ENCODE measurements around the gene MAP3K14.

Gene MAP3K14

DNA sequence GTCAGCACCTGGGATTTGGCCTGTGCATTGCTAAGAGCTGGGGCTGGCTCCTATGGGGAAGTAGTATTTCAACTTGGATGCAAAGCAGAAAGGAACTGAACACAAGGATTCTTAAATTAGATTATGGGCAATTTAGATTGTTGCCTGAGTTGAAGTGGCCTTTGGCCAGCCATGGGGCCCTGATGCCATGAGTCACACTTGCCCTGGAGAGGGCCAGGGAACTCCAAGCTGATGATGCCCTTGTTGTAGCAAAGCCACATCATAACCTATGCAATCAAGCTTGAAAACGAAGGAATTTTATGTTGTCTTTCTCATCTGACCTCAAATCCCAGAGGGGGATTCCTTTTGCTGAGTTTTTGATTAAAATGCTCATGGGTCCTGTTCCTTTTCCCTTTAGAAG, 51.0 kb downstream of the MAP3K14 start:
- Histone ChIP-seq H2BK15ac (replicated peaks; ENCODE audit: low read depth) (no peak overlapping the region), H3K56ac (ENCODE audit: low read length) (no peak overlapping the region), H3K9ac (ENCODE audit: low read length) (no peak overlapping the region), H3K4me1 (ENCODE audit: control insufficient read depth, low read depth, low read length) (no peaks in the 10 kb centered on the region), H4K8ac (ENCODE audit: low read depth, low read length) (no peak overlapping the region), H3K4me3 (ENCODE audit: low read length) (no peak overlapping the region), H3K4ac (ENCODE audit: low read depth, low read length) (no peak overlapping the region), H3K36me3 (ENCODE audit: control insufficient read depth, insufficient read depth, low read length) (peaks cover 10% of the 10 kb centered on the region), H2AK5ac (ENCODE audit: low read length) (no peak overlapping the region), H3K79me1 (ENCODE audit: low read length) (no peaks in the 10 kb centered on the region), H3K23ac (ENCODE audit: low read length) (no peak overlapping the region), H3K79me2 (ENCODE audit: control insufficient read depth, insufficient read depth, low read length) (no peaks in the 10 kb centered on the region), H3K27ac (ENCODE audit: low read depth, low read length) (no peak overlapping the region), H4K5ac (ENCODE audit: low read length) (no peak overlapping the region), H2BK120ac (ENCODE audit: low read depth, low read length) (no peak overlapping the region), H3K4me2 (ENCODE audit: low read length) (no peak overlapping the region), H2BK5ac (ENCODE audit: low read length) (no peak overlapping the region), H3K27me3 (ENCODE audit: insufficient read depth, low read length, poor library complexity) (no peaks in the 10 kb centered on the region), H3K18ac (ENCODE audit: low read length) (no peak overlapping the region)
- no peak for DNase-seq
- WGBS (ENCODE audit: extremely low coverage, insufficient coverage, low lambda C conversion rate): no CpG with 5 or more reads among the region's 1 CpG

DNA sequence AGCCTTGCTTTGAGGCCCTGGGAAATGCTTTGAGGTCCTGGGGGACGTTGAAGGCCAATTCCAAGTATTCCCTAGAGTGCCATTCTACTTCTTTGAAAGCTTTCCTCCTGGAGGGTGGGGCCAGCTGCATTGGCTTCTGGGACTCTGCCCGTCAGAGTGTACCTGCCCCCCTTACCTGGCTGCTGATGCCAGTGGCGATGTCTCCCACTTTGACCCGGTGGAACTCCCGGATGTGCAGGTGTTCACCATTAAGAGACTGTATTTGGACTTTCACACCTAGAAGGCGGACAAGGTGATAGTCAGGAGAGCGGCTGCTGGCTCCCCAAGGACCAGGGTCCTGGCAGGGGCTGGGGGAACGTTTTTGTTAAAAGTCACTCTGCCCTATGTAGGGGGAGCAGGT, 51.8 kb downstream of the MAP3K14 start:
- Histone ChIP-seq H3K4me2 (ENCODE audit: low read length) (no peak overlapping the region), H3K9ac (ENCODE audit: low read length) (no peak overlapping the region), H3K4me3 (ENCODE audit: low read length) (no peak overlapping the region), H3K4me1 (ENCODE audit: control insufficient read depth, low read depth, low read length) (no peaks in the 10 kb centered on the region), H2AK5ac (ENCODE audit: low read length) (no peak overlapping the region), H3K79me1 (ENCODE audit: low read length) (no peaks in the 10 kb centered on the region), H2BK15ac (replicated peaks; ENCODE audit: low read depth) (no peak overlapping the region), H2BK5ac (ENCODE audit: low read length) (no peak overlapping the region), H3K79me2 (ENCODE audit: control insufficient read depth, insufficient read depth, low read length) (no peaks in the 10 kb centered on the region), H3K27ac (ENCODE audit: low read depth, low read length) (no peak overlapping the region), H2BK120ac (ENCODE audit: low read depth, low read length) (no peak overlapping the region), H3K4ac (ENCODE audit: low read depth, low read length) (no peak overlapping the region), H3K36me3 (ENCODE audit: control insufficient read depth, insufficient read depth, low read length) (peaks cover 10% of the 10 kb centered on the region), H3K23ac (ENCODE audit: low read length) (no peak overlapping the region), H4K8ac (ENCODE audit: low read depth, low read length) (no peak overlapping the region), H4K5ac (ENCODE audit: low read length) (no peak overlapping the region), H3K18ac (ENCODE audit: low read length) (no peak overlapping the region), H3K56ac (ENCODE audit: low read length) (no peak overlapping the region), H3K27me3 (ENCODE audit: insufficient read depth, low read length, poor library complexity) (no peaks in the 10 kb centered on the region)
- no peak for DNase-seq
- WGBS (ENCODE audit: extremely low coverage, insufficient coverage, low lambda C conversion rate): no CpG with 5 or more reads among the region's 8 CpGs

DNA sequence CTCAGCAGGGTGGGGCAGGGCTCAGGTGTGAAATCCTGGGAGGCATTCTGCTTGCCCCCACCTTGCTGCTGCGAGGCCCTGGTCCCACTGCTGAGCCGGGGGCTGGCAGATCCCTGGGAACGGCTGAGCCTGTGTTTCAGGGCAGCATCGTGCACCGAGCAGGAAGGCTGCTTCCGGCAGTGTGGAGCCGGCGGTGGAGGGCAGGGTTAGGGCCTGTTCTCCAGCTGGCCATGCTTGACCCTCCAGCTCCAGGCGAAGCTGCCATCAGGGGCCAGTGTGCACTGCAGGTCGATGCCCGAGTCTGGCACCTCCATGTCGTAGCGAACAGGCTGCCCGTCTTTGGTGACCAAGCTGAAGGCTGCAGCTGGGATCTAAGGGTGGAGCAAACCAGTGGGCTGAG, 52.4 kb downstream of the MAP3K14 start:
- no CpG with 5 or more reads among the region's 14 CpGs for WGBS (ENCODE audit: extremely low coverage, insufficient coverage, low lambda C conversion rate)
- no peak overlapping the region for H3K4ac ChIP-seq (ENCODE audit: low read depth, low read length)
- no peak overlapping the region for H2BK120ac ChIP-seq (ENCODE audit: low read depth, low read length)
- H2BK5ac ChIP-seq (ENCODE audit: low read length): no peak overlapping the region
- no peak overlapping the region for H2AK5ac ChIP-seq (ENCODE audit: low read length)
- H3K79me1 ChIP-seq (ENCODE audit: low read length): no peaks in the 10 kb centered on the region
- H3K79me2 ChIP-seq (ENCODE audit: control insufficient read depth, insufficient read depth, low read length): no peaks in the 10 kb centered on the region
- H3K4me2 ChIP-seq (ENCODE audit: low read length): no peak overlapping the region
- H4K8ac ChIP-seq (ENCODE audit: low read depth, low read length): no peak overlapping the region
- no peak overlapping the region for H2BK15ac ChIP-seq (replicated peaks; ENCODE audit: low read depth)
- H3K27ac ChIP-seq (ENCODE audit: low read depth, low read length): no peak overlapping the region
- DNase-seq: no peak
- H3K9ac ChIP-seq (ENCODE audit: low read length): no peak overlapping the region
- H3K36me3 ChIP-seq (ENCODE audit: control insufficient read depth, insufficient read depth, low read length): peaks cover 7% of the 10 kb centered on the region
- H3K18ac ChIP-seq (ENCODE audit: low read length): no peak overlapping the region
- no peaks in the 10 kb centered on the region for H3K27me3 ChIP-seq (ENCODE audit: insufficient read depth, low read length, poor library complexity)
- H4K5ac ChIP-seq (ENCODE audit: low read length): no peak overlapping the region
- no peak overlapping the region for H3K4me3 ChIP-seq (ENCODE audit: low read length)
- H3K56ac ChIP-seq (ENCODE audit: low read length): no peak overlapping the region
- no peaks in the 10 kb centered on the region for H3K4me1 ChIP-seq (ENCODE audit: control insufficient read depth, low read depth, low read length)
- no peak overlapping the region for H3K23ac ChIP-seq (ENCODE audit: low read length)

DNA sequence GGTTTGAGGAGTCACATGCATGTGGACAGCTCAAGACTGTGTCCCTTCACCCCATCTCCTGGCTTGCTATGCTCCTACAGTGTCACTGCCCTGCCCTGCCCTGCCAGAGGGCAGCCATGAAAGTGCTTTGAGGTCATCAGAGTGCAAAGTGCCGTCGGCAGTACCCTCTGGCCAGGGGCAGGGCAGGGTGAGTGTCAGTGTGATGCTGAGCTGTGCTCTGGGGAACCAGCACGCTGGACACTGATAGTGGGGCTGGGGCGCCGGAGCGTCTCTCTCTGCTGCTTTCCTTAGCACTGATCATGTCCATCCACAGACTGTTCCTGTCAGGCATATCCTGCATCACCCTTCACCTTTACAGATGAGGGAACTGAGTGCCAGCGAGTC, 53.4 kb downstream of the MAP3K14 start:
- Histone ChIP-seq H3K9ac (ENCODE audit: low read length) (no peak overlapping the region), H3K4me1 (ENCODE audit: control insufficient read depth, low read depth, low read length) (no peaks in the 10 kb centered on the region), H3K56ac (ENCODE audit: low read length) (no peak overlapping the region), H3K4ac (ENCODE audit: low read depth, low read length) (no peak overlapping the region), H2AK5ac (ENCODE audit: low read length) (no peak overlapping the region), H3K18ac (ENCODE audit: low read length) (no peak overlapping the region), H2BK15ac (replicated peaks; ENCODE audit: low read depth) (no peak overlapping the region), H3K36me3 (ENCODE audit: control insufficient read depth, insufficient read depth, low read length) (peaks cover 4% of the 10 kb centered on the region), H2BK5ac (ENCODE audit: low read length) (no peak overlapping the region), H2BK120ac (ENCODE audit: low read depth, low read length) (no peak overlapping the region), H4K5ac (ENCODE audit: low read length) (no peak overlapping the region), H3K4me3 (ENCODE audit: low read length) (no peak overlapping the region), H3K27ac (ENCODE audit: low read depth, low read length) (no peak overlapping the region), H4K8ac (ENCODE audit: low read depth, low read length) (no peak overlapping the region), H3K79me1 (ENCODE audit: low read length) (no peaks in the 10 kb centered on the region), H3K27me3 (ENCODE audit: insufficient read depth, low read length, poor library complexity) (no peaks in the 10 kb centered on the region), H3K79me2 (ENCODE audit: control insufficient read depth, insufficient read depth, low read length) (no peaks in the 10 kb centered on the region), H3K4me2 (ENCODE audit: low read length) (no peak overlapping the region), H3K23ac (ENCODE audit: low read length) (no peak overlapping the region)
- no CpG with 5 or more reads among the region's 7 CpGs for WGBS (ENCODE audit: extremely low coverage, insufficient coverage, low lambda C conversion rate)
- no peak for DNase-seq

DNA sequence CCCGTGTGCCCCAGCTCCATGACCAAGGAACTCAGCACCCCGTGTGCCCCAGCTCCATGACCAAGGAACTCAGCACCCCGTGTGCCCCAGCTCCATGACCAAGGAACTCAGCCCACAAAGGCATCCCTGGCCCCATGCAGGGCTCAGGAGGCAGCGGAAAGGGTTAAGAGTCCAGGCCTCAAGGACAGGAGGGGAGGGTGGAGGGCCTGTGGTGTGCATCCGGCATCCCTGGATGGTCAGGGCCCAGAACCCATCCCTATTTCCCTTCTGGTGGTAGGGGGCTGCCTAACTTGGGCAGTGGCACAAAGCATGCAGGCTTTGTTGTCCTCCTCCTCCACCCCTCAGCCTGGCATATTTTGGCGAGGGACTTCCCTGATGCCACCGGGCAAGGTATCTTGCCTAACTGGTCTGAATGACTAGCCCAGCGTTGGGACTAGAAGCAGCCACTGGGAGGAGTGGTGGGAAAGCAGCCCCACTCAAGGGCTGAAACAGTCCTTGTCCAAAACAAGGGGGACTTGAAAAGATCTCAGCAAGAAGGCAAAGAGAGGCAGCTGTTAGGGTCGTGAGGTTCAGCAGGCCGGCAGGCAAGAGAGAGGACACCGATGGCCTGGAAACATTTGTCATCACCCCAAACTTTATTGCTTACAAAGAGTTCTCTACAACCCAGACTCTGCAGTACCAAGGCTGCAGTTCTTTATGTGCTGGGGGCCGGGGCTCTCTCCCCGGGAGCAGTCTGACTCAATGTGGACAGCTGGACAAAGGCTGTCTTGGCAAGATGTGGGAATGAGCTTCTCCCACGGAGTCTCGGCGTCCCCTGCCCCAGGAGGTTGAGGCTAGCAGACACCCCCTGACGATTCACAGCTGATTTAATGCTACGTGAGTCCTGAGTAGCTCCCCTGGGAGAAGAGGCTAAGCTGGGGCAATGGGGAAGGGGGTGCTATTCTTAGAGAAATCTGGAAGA, 54.0 kb downstream of the MAP3K14 start:
- Histone ChIP-seq H3K36me3 (ENCODE audit: control insufficient read depth, insufficient read depth, low read length) (peaks cover 3% of the 10 kb centered on the region), H4K8ac (ENCODE audit: low read depth, low read length) (no peak overlapping the region), H3K79me2 (ENCODE audit: control insufficient read depth, insufficient read depth, low read length) (no peaks in the 10 kb centered on the region), H3K4ac (ENCODE audit: low read depth, low read length) (no peak overlapping the region), H2AK5ac (ENCODE audit: low read length) (no peak overlapping the region), H3K4me2 (ENCODE audit: low read length) (no peak overlapping the region), H3K27ac (ENCODE audit: low read depth, low read length) (no peak overlapping the region), H3K56ac (ENCODE audit: low read length) (peak overlapping the region; percentile 85), H3K79me1 (ENCODE audit: low read length) (no peaks in the 10 kb centered on the region), H4K5ac (ENCODE audit: low read length) (no peak overlapping the region), H3K18ac (ENCODE audit: low read length) (no peak overlapping the region), H3K9ac (ENCODE audit: low read length) (peak overlapping the region; percentile 73), H3K27me3 (ENCODE audit: insufficient read depth, low read length, poor library complexity) (no peaks in the 10 kb centered on the region), H3K4me1 (ENCODE audit: control insufficient read depth, low read depth, low read length) (no peaks in the 10 kb centered on the region), H2BK120ac (ENCODE audit: low read depth, low read length) (no peak overlapping the region), H2BK15ac (replicated peaks; ENCODE audit: low read depth) (no peak overlapping the region), H2BK5ac (ENCODE audit: low read length) (no peak overlapping the region), H3K4me3 (ENCODE audit: low read length) (no peak overlapping the region), H3K23ac (ENCODE audit: low read length) (peak overlapping the region; percentile 86)
- WGBS (ENCODE audit: extremely low coverage, insufficient coverage, low lambda C conversion rate): no CpG with 5 or more reads among the region's 18 CpGs
- DNase-seq: no peak

Measured in mesendoderm (in vitro differentiated cells).